ENCODE results near the gene ZMIZ1. TPM values are rescaled to one million over a fixed set of nuclear protein-coding genes. Genes with fewer than 3 reads are reported as not detected.

ZMIZ1 gene
- polyA plus RNA-seq, 1 experiment: 7.6 TPM

GRCh38 chr10:79303631-79304478, 235.1 kb downstream of the ZMIZ1 start:
- Histone ChIP-seq H3K4me3 (ENCODE audit: low read depth, low read length) (no peak overlapping the region), H3K9me3 (ENCODE audit: control insufficient read depth, insufficient read depth, low read length) (no peaks in the 10 kb centered on the region), H3K27me3 (ENCODE audit: control insufficient read depth, insufficient read depth, low read length) (no peaks in the 10 kb centered on the region), H3K27ac (ENCODE audit: low read depth, low read length) (no peak overlapping the region)
- DNase-seq (ENCODE audit: low read depth, low spot score): no peak
- POLR2A ChIA-PET: no interaction called here
- CTCF ChIA-PET: no interaction called here
- TF ChIP-seq, protein P1, sequence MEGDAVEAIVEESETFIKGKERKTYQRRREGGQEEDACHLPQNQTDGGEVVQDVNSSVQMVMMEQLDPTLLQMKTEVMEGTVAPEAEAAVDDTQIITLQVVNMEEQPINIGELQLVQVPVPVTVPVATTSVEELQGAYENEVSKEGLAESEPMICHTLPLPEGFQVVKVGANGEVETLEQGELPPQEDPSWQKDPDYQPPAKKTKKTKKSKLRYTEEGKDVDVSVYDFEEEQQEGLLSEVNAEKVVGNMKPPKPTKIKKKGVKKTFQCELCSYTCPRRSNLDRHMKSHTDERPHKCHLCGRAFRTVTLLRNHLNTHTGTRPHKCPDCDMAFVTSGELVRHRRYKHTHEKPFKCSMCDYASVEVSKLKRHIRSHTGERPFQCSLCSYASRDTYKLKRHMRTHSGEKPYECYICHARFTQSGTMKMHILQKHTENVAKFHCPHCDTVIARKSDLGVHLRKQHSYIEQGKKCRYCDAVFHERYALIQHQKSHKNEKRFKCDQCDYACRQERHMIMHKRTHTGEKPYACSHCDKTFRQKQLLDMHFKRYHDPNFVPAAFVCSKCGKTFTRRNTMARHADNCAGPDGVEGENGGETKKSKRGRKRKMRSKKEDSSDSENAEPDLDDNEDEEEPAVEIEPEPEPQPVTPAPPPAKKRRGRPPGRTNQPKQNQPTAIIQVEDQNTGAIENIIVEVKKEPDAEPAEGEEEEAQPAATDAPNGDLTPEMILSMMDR (IDR thresholded peaks at IDR 0.05; ENCODE audit: low read depth, low read length): no peak

DNA sequence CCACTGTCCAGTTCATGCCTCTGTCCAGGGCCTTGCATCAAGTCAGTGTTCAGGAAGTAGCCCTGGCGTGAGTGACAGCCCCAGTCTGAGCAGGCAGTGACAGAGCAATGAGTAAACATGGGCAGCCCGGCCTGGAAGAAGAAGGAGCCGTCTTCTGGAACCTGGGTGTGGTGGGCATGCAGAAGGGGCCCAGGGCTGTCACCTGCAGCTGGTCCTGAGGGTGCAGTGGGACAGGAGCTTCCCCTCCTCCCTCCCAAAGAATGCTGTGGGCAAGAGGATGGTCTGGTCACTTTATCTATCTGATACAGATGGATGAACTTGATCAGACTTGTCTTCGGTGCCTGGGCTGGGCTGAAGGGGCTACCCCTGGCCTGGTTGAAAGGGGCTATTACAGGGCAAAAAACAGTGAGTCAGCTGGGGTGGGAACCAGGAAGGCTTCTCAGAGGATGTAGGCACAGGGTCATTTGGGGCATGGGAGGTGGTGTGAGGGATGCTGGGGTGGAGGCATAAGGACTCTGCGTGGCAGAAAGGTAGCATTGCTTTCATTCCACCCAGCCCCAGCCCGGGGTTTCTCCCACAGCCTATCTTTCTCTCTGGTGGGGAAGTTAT, 235.8 kb downstream of the ZMIZ1 start:
- no peak for DNase-seq (ENCODE audit: low read depth, low spot score)
- ChIA-PET POLR2A (no interaction called here), CTCF (no interaction called here)
- Histone ChIP-seq H3K27ac (ENCODE audit: low read depth, low read length) (no peak overlapping the region), H3K9me3 (ENCODE audit: control insufficient read depth, insufficient read depth, low read length) (no peaks in the 10 kb centered on the region), H3K27me3 (ENCODE audit: control insufficient read depth, insufficient read depth, low read length) (no peaks in the 10 kb centered on the region), H3K4me3 (ENCODE audit: low read depth, low read length) (no peak overlapping the region)
- TF ChIP-seq, protein P1 (IDR thresholded peaks at IDR 0.05; ENCODE audit: low read depth, low read length): no peak

- H3K27me3 ChIP-seq (ENCODE audit: control insufficient read depth, insufficient read depth, low read length): no peaks in the 10 kb centered on the region
- H3K4me3 ChIP-seq (ENCODE audit: low read depth, low read length): no peak overlapping the region
- ChIA-PET CTCF (no interaction called here), POLR2A (no interaction called here)
- no peaks in the 10 kb centered on the region; the same call in 1 of the 2 replicates for H3K9me3 ChIP-seq (ENCODE audit: control insufficient read depth, insufficient read depth, low read length)
- TF ChIP-seq, protein P1 (IDR thresholded peaks at IDR 0.05; ENCODE audit: low read depth, low read length): no peak
- no peak for DNase-seq (ENCODE audit: low read depth, low spot score)
- peak overlapping the region; percentile 21 for H3K27ac ChIP-seq (ENCODE audit: low read depth, low read length)
Observed at GRCh38 chr10:79305515-79305914, 236.7 kb downstream of the ZMIZ1 start.

- Histone ChIP-seq H3K4me3 (ENCODE audit: low read depth, low read length) (no peak overlapping the region), H3K27me3 (ENCODE audit: control insufficient read depth, insufficient read depth, low read length) (no peaks in the 10 kb centered on the region), H3K27ac (ENCODE audit: low read depth, low read length) (peak overlapping the region; percentile 21), H3K9me3 (ENCODE audit: control insufficient read depth, insufficient read depth, low read length) (no peaks in the 10 kb centered on the region; the same call in 1 of the 2 replicates)
- ChIA-PET CTCF (no interaction called here), POLR2A (no interaction called here)
- TF ChIP-seq, protein P1 (IDR thresholded peaks at IDR 0.05; ENCODE audit: low read depth, low read length): no peak
- no peak for DNase-seq (ENCODE audit: low read depth, low spot score)
Observed at GRCh38 chr10:79305988-79306387, 237.2 kb downstream of the ZMIZ1 start.

DNA sequence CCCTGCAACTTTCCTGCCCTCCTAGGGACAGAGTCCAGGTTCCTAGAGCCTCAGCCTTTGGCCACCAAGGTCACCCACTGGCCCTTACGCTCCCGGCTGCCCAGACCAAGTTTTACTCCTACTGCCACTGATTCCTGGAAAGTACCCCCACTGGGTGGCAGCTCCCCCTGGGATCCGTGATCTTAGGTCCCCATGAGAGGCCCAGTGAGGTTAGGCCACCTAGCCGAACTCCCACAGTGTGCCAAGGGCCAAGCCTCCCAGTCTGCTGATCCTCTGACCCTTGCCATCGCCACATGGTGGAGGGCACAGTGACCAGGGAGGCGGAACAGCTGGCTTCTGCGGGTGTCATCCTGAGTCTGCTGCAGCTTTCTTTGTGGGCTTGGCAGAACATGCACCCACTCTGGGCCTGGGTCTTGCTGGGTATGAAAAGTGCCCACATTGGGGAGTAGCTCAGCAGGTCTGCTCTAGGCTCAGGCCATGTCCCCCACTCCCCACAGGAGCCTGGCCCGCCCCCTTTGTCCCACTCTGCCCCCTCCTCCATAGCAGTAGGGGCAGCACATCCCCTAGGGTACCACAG, 238.0 kb downstream of the ZMIZ1 start:
- POLR2A ChIA-PET: no interaction called here
- Histone ChIP-seq H3K4me3 (ENCODE audit: low read depth, low read length) (no peak overlapping the region), H3K27me3 (ENCODE audit: control insufficient read depth, insufficient read depth, low read length) (no peaks in the 10 kb centered on the region), H3K27ac (ENCODE audit: low read depth, low read length) (peak overlapping the region; percentile 11), H3K9me3 (ENCODE audit: control insufficient read depth, insufficient read depth, low read length) (no peaks in the 10 kb centered on the region; the same call in 1 of the 2 replicates)
- TF ChIP-seq, protein P1 (IDR thresholded peaks at IDR 0.05; ENCODE audit: low read depth, low read length): no peak
- no peak for DNase-seq (ENCODE audit: low read depth, low spot score)
- CTCF ChIA-PET: no interaction called here
